HCT116 (cell line): ENCODE measurements around the gene TGM2. TPM values are rescaled to one million over a fixed set of nuclear protein-coding genes. Genes with fewer than 3 reads are reported as not detected.

Experiments
- ATAC-seq: fragments of 200-7000 bp; cut with Tn5 transposase; 2 replicates; pipeline ENCODE4 v1.9.1; 2020; ENCODE audit warnings: mild to moderate bottlenecking, moderate library complexity
- BruUV-seq: library from RNA; stranded (reverse); fragments of 400-500 nt; replicated peaks from 2 replicates; lab custom pipeline; 2021; lab: Mats Ljungman, UMichigan
- CTCF ChIA-PET: fragments of 300-600 bp; sonication (Branson Sonifier 250); formaldehyde crosslinking; loops from one replicate; lab custom pipeline; 2021; ENCODE audit warnings: antibody characterized with exemption; lab: Charles Lee
- POLR2A ChIA-PET: fragments of 300-600, 350-600 bp; sonication (Branson Sonifier 250); formaldehyde crosslinking; loops from one replicate; lab custom pipeline; 2021; ENCODE audit warnings: antibody characterized with exemption; lab: Charles Lee
- RAD21 ChIA-PET, 2 experiments: fragments of 300-600 bp; sonication (Branson Sonifier 250); formaldehyde crosslinking; loops; one replicate each; lab custom pipeline; 2023; ENCODE audit warnings: low total read pairs in 2 of 2; ENCODE audit not compliant: uncharacterized antibody in 2 of 2, unreplicated experiment in 2 of 2, low non-redundant PET in 1 of 2; lab: Charles Lee
- DNase-seq: peaks from one replicate; pipeline ENCODE4 v3.0.0-alpha.2; 2010; ENCODE audit warnings: low read depth, low spot score
- H2AFZ ChIP-seq: fragments of 200-600 bp; shearing (Covaris generic), sonication (generic); 2 replicates; pipeline ENCODE4 v1.6.1; 2017; ENCODE audit warnings: low read depth, mixed run types, mixed read lengths, antibody characterized with exemption, low read length; ENCODE audit not compliant: poor library complexity, severe bottlenecking
- H3K27ac ChIP-seq: 2 replicates; pipeline ENCODE4 v1.5.1; 2012; ENCODE audit warnings: low read depth, low read length
- H3K27me3 ChIP-seq: fragments of 200-600 bp; sonication (generic); 2 replicates; pipeline ENCODE4 v1.6.1; 2016; ENCODE audit warnings: mixed run types, low read length, mixed read lengths; ENCODE audit not compliant: insufficient read depth
- H3K36me3 ChIP-seq, 2 experiments: fragments of 200-500 bp in 1 of 2; fragments of 200-600 bp in 1 of 2; sonication (Bioruptor generic) in 1 of 2; sonication (generic) in 1 of 2; 2 replicates each; pipeline versions ENCODE4 v1.5.1 to v1.6.1; 2014 to 2016; ENCODE audit warnings: low read length in 2 of 2, inconsistent platforms in 1 of 2, mixed read lengths in 1 of 2, mixed run types in 1 of 2; ENCODE audit not compliant: insufficient read depth in 2 of 2, control insufficient read depth in 1 of 2
- H3K4me1 ChIP-seq, 2 experiments: fragments of 200-600 bp in 1 of 2; sonication (generic) in 1 of 2; 2 replicates each; pipeline versions ENCODE4 v1.5.1 to v1.6.1; 2012 to 2017; ENCODE audit warnings: low read length in 2 of 2, inconsistent platforms in 1 of 2, mild to moderate bottlenecking in 1 of 2, mixed read lengths in 1 of 2, mixed run types in 1 of 2, moderate library complexity in 1 of 2; ENCODE audit not compliant: insufficient read depth in 2 of 2, control insufficient read depth in 1 of 2
- H3K4me2 ChIP-seq: fragments of 200-600 bp; sonication (generic); 2 replicates; pipeline ENCODE4 v1.6.1; 2017; ENCODE audit warnings: mixed run types, low read length, mixed read lengths
- H3K4me3 ChIP-seq, 2 experiments: fragments of 200-600 bp in 1 of 2; sonication (generic) in 1 of 2; replicated peaks in 1 of 2; 2 replicates each; pipeline ENCODE4 v1.5.1; 2011 to 2016; ENCODE audit warnings: low read length in 2 of 2, control low read depth in 1 of 2, low read depth in 1 of 2, mild to moderate bottlenecking in 1 of 2, mixed read lengths in 1 of 2, mixed run types in 1 of 2
- H3K79me2 ChIP-seq: fragments of 200-600 bp; sonication (generic); 2 replicates; pipeline ENCODE4 v1.6.1; 2017; ENCODE audit warnings: mild to moderate bottlenecking, mixed run types, low read length, moderate library complexity, mixed read lengths; ENCODE audit not compliant: insufficient read depth
- H3K9ac ChIP-seq: fragments of 200-600 bp; sonication (generic); 2 replicates; pipeline ENCODE4 v1.6.1; 2016; ENCODE audit warnings: low read length, mixed read lengths
- H3K9me2 ChIP-seq: fragments of 200-600 bp; sonication (generic), shearing (Covaris generic); 2 replicates; pipeline ENCODE4 v1.6.1; 2017; ENCODE audit warnings: mixed run types, mild to moderate bottlenecking, moderate library complexity; ENCODE audit not compliant: insufficient read depth
- H3K9me3 ChIP-seq, 2 experiments: fragments of 200-500 bp in 1 of 2; fragments of 200-600 bp in 1 of 2; sonication (Bioruptor generic) in 1 of 2; sonication (generic) in 1 of 2; 2 replicates each; pipeline ENCODE4 v1.6.1; 2014 to 2017; ENCODE audit warnings: low read length in 2 of 2, mixed read lengths in 2 of 2, inconsistent platforms in 1 of 2, low read depth in 1 of 2, mild to moderate bottlenecking in 1 of 2, mixed run types in 1 of 2, moderate library complexity in 1 of 2; ENCODE audit not compliant: control insufficient read depth in 1 of 2, insufficient read depth in 1 of 2
- H4K20me1 ChIP-seq: fragments of 200-600 bp; sonication (generic), shearing (Covaris generic); 2 replicates; pipeline ENCODE4 v1.6.1; 2017; ENCODE audit warnings: mixed run types, mild to moderate bottlenecking, moderate library complexity; ENCODE audit not compliant: insufficient read depth
- EGR1 ChIP-seq: IDR thresholded peaks from 2 replicates; pipeline ENCODE4 v1.6.1; 2012; ENCODE audit warnings: low read depth
- ELF1 ChIP-seq: IDR thresholded peaks from 2 replicates; pipeline ENCODE4 v1.6.1; 2012; ENCODE audit warnings: low read depth, borderline replicate concordance
- EZH2 ChIP-seq: fragments of 200-600 bp; sonication (generic); IDR thresholded peaks from 2 replicates; pipeline ENCODE4 v1.6.1; 2017; ENCODE audit warnings: antibody characterized with exemption, mixed run types
- EZH2phosphoT487 ChIP-seq: fragments of 200-600 bp; IDR thresholded peaks from 2 replicates; pipeline ENCODE4 v1.6.1; 2018; ENCODE audit warnings: antibody characterized with exemption, borderline replicate concordance
- FOSL1 ChIP-seq: IDR thresholded peaks from 2 replicates; pipeline ENCODE4 v1.6.1; 2012; ENCODE audit warnings: low read depth
- MAX ChIP-seq: IDR thresholded peaks from 2 replicates; pipeline ENCODE4 v1.6.1; 2012
- POLR2A ChIP-seq: IDR thresholded peaks from 2 replicates; pipeline ENCODE4 v1.7.0; 2011; ENCODE audit warnings: borderline replicate concordance; ENCODE audit not compliant: insufficient read depth, insufficient read length; ENCODE audit errors: extremely low read depth
- POLR2AphosphoS5 ChIP-seq: IDR thresholded peaks from 2 replicates; pipeline ENCODE4 v1.6.1; 2011; ENCODE audit warnings: mild to moderate bottlenecking, low read depth, low read length, moderate library complexity
- RAD21 ChIP-seq: IDR thresholded peaks from 2 replicates; pipeline ENCODE4 v1.6.1; 2012; ENCODE audit warnings: low read depth, mild to moderate bottlenecking
- SP1 ChIP-seq: IDR thresholded peaks from 2 replicates; pipeline ENCODE4 v1.6.1; 2012; ENCODE audit warnings: low read depth
- SRF ChIP-seq: IDR thresholded peaks from 2 replicates; pipeline ENCODE4 v1.6.1; 2012; ENCODE audit warnings: low read depth
- TCF7L2 ChIP-seq: IDR thresholded peaks from 2 replicates; pipeline ENCODE4 v1.7.0; 2011; ENCODE audit warnings: borderline replicate concordance, inconsistent platforms; ENCODE audit not compliant: insufficient read depth, insufficient read length; ENCODE audit errors: extremely low read depth
- YY1 ChIP-seq: IDR thresholded peaks from 2 replicates; pipeline ENCODE4 v1.6.1; 2011; ENCODE audit warnings: low read length, low read depth, moderate library complexity, mild to moderate bottlenecking; ENCODE audit not compliant: insufficient replicate concordance; ENCODE audit errors: extremely low read depth
- intact Hi-C: fragments of 100-400 bp; cut with micrococcal nuclease; formaldehyde crosslinking; loops from 2 replicates; pipeline ENCODE4 v1.10.0; 2022
- total RNA-seq: library from RNA; stranded (reverse); gene quantifications from one replicate; pipeline ENCODE4 v1.2.1, GENCODE V29; 2021; ENCODE audit not compliant: unreplicated experiment
- TF ChIP-seq, protein P1 (sequence below), 3 experiments: fragments of 200-600 bp in 1 of 3; sonication (generic) in 1 of 3; IDR thresholded peaks in 2 of 3; conservative IDR thresholded peaks in 1 of 3; 2 replicates each; pipeline ENCODE4 v1.5.1; 2012 to 2017; ENCODE audit warnings: low read depth in 2 of 3, low read length in 2 of 3, antibody characterized with exemption in 1 of 3, borderline replicate concordance in 1 of 3, control low read depth in 1 of 3, mild to moderate bottlenecking in 1 of 3, mixed read lengths in 1 of 3, mixed run types in 1 of 3, moderate library complexity in 1 of 3; ENCODE audit not compliant: insufficient read depth in 1 of 3
- TF ChIP-seq, protein P2 (sequence below): IDR thresholded peaks from 2 replicates; pipeline ENCODE4 v1.6.1; 2012
- TF ChIP-seq, protein P3 (sequence below): IDR thresholded peaks from 2 replicates; pipeline ENCODE4 v1.6.1; 2011; ENCODE audit warnings: mild to moderate bottlenecking, low read length, moderate library complexity; ENCODE audit not compliant: insufficient replicate concordance; ENCODE audit errors: extremely low read depth

The TGM2 gene
- total RNA-seq, 1 experiment from 2014 or later: 6.1 TPM

- ChIA-PET RAD21 (no interaction called here), CTCF (no interaction called here), POLR2A (no interaction called here)
- no peak for TF ChIP-seq RAD21
- TF ChIP-seq POLR2A: no peak
- no peak for TF ChIP-seq MAX
- no peak for TF ChIP-seq SRF
- no peak for TF ChIP-seq TCF7L2
- TF ChIP-seq ELF1: no peak
- no peak for TF ChIP-seq EGR1
- TF ChIP-seq FOSL1: no peak
- peaks cover 25 to 27% of the 10 kb centered on the region in 2 experiments for H3K4me1 ChIP-seq
- H3K4me3 ChIP-seq: no peak overlapping the region
- no peak overlapping the region for H3K4me2 ChIP-seq
- DNase-seq (no peak), ATAC-seq (no peak)
- BruUV-seq: no TSS peak
- H2AFZ ChIP-seq: no peak overlapping the region
- H3K27me3 ChIP-seq: no peaks in the 10 kb centered on the region
- no peaks in the 10 kb centered on the region for H4K20me1 ChIP-seq
- H3K27ac ChIP-seq: no peak overlapping the region
- H3K79me2 ChIP-seq: no peaks in the 10 kb centered on the region
- no peaks in the 10 kb centered on the region for H3K36me3 ChIP-seq
- no peaks in the 10 kb centered on the region for H3K9me3 ChIP-seq
- no peaks in the 10 kb centered on the region for H3K9me2 ChIP-seq
- intact Hi-C loops: no loop called here
- no peak overlapping the region for H3K9ac ChIP-seq
Measured at GRCh38 chr20:38138086-38138778, 26.8 kb downstream of the TGM2 start.

- H3K36me3 ChIP-seq: no peaks in the 10 kb centered on the region
- CTCF ChIA-PET: no interaction called here
- TF ChIP-seq POLR2AphosphoS5: no peak
- TF ChIP-seq, protein P1, sequence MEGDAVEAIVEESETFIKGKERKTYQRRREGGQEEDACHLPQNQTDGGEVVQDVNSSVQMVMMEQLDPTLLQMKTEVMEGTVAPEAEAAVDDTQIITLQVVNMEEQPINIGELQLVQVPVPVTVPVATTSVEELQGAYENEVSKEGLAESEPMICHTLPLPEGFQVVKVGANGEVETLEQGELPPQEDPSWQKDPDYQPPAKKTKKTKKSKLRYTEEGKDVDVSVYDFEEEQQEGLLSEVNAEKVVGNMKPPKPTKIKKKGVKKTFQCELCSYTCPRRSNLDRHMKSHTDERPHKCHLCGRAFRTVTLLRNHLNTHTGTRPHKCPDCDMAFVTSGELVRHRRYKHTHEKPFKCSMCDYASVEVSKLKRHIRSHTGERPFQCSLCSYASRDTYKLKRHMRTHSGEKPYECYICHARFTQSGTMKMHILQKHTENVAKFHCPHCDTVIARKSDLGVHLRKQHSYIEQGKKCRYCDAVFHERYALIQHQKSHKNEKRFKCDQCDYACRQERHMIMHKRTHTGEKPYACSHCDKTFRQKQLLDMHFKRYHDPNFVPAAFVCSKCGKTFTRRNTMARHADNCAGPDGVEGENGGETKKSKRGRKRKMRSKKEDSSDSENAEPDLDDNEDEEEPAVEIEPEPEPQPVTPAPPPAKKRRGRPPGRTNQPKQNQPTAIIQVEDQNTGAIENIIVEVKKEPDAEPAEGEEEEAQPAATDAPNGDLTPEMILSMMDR (IDR thresholded peaks at IDR 0.05 in 2 of 3, conservative IDR thresholded peaks at IDR 0.05 in 1 of 3; ENCODE audit: borderline replicate concordance in 1 of 3, insufficient read depth in 1 of 3, low read depth in 2 of 3, low read length in 2 of 3): no peak
- TF ChIP-seq EZH2phosphoT487: no peak
- TF ChIP-seq, protein P2, sequence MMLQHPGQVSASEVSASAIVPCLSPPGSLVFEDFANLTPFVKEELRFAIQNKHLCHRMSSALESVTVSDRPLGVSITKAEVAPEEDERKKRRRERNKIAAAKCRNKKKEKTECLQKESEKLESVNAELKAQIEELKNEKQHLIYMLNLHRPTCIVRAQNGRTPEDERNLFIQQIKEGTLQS: no peak
- no peak for TF ChIP-seq YY1
- TF ChIP-seq EZH2: no peak
- TF ChIP-seq, protein P3, sequence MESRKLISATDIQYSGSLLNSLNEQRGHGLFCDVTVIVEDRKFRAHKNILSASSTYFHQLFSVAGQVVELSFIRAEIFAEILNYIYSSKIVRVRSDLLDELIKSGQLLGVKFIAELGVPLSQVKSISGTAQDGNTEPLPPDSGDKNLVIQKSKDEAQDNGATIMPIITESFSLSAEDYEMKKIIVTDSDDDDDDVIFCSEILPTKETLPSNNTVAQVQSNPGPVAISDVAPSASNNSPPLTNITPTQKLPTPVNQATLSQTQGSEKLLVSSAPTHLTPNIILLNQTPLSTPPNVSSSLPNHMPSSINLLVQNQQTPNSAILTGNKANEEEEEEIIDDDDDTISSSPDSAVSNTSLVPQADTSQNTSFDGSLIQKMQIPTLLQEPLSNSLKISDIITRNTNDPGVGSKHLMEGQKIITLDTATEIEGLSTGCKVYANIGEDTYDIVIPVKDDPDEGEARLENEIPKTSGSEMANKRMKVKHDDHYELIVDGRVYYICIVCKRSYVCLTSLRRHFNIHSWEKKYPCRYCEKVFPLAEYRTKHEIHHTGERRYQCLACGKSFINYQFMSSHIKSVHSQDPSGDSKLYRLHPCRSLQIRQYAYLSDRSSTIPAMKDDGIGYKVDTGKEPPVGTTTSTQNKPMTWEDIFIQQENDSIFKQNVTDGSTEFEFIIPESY: no peak
- no peak for TF ChIP-seq SP1
- TF ChIP-seq TCF7L2: no peak
Measured at GRCh38 chr20:38137441-38138037, 27.5 kb downstream of the TGM2 start.

More at GRCh38 chr20:38137441-38138037, 27.5 kb downstream of the TGM2 start:
- Histone ChIP-seq H3K79me2 (no peaks in the 10 kb centered on the region), H3K9ac (no peak overlapping the region), H3K27me3 (no peaks in the 10 kb centered on the region), H3K4me3 (no peak overlapping the region), H4K20me1 (no peaks in the 10 kb centered on the region), H3K27ac (no peak overlapping the region), H3K9me3 (no peaks in the 10 kb centered on the region), H3K9me2 (no peaks in the 10 kb centered on the region), H2AFZ (no peak overlapping the region), H3K4me2 (no peak overlapping the region), H3K4me1 (peaks cover 21 to 25% of the 10 kb centered on the region in 2 experiments)
- ATAC-seq (no peak), DNase-seq (no peak)
- BruUV-seq: no TSS peak
- intact Hi-C loops: no loop called here
- ChIA-PET POLR2A (no interaction called here), RAD21 (no interaction called here)
